IPS-18c (cell line): ENCODE measurements around the gene PLXDC2.

ENCODE experiments used
- H3K4me3 ChIP-seq: 2 replicates; pipeline ENCODE4 v1.7.0; 2013; ENCODE audit warnings: low read depth, mild to moderate bottlenecking, low read length, moderate library complexity; ENCODE audit not compliant: insufficient read depth
- H3K9me3 ChIP-seq: one replicate; pipeline ENCODE4 v1.6.1; 2013; ENCODE audit warnings: mild to moderate bottlenecking, low read length, moderate library complexity; ENCODE audit not compliant: control insufficient read depth, insufficient read depth

PLXDC2 gene

DNA sequence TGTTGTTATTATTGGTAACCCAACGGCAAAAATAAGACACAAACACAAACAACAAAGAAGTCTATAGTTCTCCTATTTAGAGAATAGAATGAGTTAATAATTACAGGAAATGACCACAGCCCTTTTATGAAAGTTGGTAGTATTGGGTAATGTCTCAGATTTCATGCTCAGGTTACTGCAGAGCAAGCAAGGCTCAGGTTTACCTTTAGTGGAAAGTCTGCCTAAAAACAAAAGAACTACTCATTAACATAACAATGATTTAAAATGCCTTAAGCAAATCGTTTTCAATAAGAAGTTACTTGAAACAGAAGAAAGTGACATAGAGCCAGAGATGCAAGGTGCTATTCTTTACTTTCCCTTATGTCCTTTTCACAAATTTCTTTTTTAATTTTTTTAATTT lies 441.2 kb downstream of the PLXDC2 start:
- no peak overlapping the region for H3K4me3 ChIP-seq
- H3K9me3 ChIP-seq, result no peaks in the 10 kb centered on the region

DNA sequence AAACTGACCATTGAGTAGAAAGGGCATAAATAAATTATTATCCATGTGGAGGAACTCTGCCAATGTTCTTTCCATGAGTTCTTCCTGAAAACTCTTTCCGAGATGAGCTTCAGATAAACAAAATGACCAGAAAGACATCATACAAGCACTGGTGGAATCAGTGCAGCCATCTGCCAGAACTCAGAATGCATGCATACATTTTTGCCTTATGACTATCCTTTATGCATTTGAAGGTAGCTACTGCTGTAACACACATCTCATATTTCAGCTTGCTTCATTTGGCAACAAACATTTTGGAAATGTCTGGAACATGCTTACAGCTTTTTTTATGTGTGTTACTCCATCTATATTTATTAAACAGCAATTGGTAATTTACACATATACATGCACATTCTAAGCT lies 448.9 kb downstream of the PLXDC2 start:
- no peak overlapping the region for H3K4me3 ChIP-seq

DNA sequence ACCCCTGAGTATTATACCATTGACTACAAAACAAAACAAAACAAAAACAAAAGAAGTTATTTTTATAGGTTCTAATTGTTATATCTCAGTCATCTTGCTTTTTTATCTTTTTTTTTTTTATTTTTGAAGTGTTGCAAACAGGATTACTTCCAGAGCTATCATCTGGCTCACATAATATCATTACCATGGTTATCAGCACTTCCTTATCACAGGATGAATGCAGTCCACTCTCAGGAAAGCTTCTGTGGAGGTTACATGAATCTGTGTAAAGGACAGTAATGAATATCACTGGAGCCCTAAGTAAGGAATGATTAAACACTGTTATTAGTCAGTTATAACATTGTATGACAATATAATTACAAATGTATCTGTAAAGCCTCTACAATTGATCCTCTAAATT lies 451.5 kb downstream of the PLXDC2 start:
- Histone ChIP-seq H3K4me3 (no peak overlapping the region), H3K9me3 (no peaks in the 10 kb centered on the region)

More for the DNA sequence above, 448.9 kb downstream of the PLXDC2 start:
- no peaks in the 10 kb centered on the region for H3K9me3 ChIP-seq

DNA sequence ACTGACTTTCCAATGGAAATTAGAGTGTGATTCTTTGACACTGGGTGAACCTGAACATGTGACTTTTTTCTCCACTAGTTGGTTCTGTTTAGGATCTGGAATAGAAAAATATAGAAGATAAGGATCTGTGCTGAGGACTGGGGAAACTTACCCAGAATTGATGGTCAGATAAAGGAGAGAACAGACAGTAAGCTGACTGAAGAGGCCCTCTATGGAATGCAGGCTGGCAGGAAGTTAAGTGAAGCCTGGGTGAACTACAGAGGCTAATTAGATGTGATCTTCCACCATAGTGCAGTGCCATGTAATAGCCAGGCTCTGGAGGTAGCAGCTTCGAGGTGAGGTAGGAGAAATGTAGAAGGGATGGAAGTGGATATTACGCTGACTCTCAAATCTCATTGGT lies 455.3 kb downstream of the PLXDC2 start:
- Histone ChIP-seq H3K4me3 (no peak overlapping the region), H3K9me3 (no peaks in the 10 kb centered on the region)

DNA sequence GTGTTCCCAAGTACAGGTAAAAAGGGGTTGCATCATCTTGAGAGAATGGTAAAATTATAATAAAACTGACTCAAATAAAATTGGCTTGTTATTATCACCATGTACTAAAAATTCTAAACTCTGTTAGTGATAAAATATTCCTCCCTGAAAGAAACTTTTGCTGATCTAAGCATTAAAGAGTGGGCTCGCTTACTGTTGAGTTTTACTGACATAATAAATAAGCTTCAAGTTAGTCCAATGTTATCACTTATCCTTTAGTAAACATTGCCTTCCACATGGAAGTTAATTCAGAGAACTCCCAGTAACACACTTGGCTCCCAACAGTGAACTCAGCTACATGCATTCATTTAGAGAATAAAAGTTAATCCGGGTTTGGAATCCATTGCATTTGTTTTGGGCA lies 456.4 kb downstream of the PLXDC2 start:
- no peak overlapping the region for H3K4me3 ChIP-seq
- H3K9me3 ChIP-seq, result no peaks in the 10 kb centered on the region

DNA sequence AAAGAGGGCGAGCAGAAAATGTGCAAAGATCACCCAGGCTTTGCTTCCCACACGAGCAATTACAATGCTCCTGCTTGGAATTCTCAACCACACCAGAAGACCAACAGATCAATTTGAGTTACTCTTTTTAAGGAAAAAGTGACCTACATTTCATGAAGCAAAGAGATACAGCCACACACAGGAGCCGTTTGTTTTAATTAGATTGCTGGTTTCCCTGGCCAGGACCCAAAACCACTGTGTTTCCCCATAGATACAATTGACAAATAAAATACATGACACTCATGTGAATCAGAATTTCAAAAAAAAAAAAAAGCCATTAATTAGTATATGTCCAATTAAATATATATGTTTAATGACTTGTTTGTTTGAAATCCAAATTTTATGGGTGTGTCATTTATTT lies 458.3 kb downstream of the PLXDC2 start:
- Histone ChIP-seq H3K9me3 (no peaks in the 10 kb centered on the region), H3K4me3 (no peak overlapping the region)

DNA sequence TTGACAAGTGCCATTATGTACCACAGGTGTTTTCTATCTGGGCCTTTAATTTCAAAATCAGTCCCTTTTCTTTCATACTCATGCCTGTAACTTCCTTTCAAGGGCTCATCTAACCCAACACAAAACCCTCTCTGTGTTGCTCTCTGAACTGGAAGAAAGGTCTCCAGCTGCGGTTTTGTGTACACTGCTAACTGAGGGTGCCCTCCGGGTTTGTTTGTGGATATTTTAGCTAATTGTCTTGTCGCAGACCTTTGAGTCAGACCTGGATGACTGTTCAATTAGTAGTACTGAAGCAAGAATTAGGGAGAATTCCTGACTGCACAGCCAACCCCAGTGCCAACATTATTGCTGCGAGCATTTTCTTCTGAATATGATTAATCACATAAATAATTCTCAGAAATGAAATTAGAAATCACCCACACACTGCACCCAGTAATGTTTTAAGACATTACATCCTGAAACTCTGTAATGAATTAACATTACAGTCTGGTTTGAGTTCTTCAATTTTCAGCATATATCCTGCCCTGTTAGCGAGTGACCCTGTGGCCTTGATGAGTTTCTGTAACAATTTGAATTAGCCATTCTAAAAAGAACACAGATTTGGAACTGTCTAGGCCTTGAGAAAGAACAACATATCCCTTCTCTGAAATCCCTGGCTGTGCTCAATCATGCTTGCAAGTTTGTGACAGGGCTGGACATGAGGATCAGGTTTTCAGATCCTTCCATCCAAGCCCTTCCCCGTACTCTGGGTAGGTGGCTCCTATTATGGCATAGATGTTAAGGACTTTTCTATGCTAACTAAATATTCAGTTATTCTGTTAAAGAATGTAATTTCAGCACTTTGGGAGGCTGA lies 460.1 kb downstream of the PLXDC2 start:
- no peaks in the 10 kb centered on the region for H3K9me3 ChIP-seq
- no peak overlapping the region for H3K4me3 ChIP-seq

DNA sequence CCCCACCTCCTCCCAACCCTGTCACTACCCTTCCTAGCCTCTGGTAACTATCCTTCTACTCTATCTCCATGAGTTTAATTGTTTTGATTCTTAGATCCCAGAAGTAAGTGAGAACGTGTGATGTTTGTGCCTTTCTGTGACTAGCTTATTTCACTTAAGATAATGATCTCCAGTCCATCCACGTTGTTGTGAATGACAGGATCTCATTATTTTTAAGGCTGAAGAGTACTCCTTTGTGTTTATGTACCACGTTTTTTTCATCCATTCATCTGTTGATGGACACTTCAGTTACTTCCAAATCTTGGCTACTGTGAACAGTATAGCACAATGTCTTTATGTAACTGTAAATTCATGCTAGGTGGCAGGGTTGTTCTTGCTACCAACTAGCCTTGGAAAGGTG lies 461.6 kb downstream of the PLXDC2 start:
- no peak overlapping the region for H3K4me3 ChIP-seq
- H3K9me3 ChIP-seq, result no peaks in the 10 kb centered on the region

DNA sequence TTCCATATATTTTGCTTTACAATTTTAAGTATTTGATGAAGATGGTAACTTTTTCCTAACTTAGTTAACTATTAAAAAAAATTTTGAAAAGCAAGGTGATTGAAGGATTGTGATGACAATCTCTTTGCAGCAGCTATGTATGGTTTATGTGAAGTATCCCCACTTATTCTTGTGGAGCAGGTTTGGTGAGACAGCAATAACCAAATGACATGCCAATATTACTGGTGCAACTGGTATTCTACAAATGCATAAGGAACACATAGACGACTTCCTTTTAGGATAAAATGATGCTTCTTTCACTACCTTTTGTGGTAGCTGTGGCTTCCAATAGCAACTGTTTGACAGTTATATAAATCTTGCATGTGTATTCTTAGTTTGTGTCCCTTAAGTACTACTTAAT lies 465.3 kb downstream of the PLXDC2 start:
- H3K9me3 ChIP-seq, result no peaks in the 10 kb centered on the region
- no peak overlapping the region for H3K4me3 ChIP-seq

DNA sequence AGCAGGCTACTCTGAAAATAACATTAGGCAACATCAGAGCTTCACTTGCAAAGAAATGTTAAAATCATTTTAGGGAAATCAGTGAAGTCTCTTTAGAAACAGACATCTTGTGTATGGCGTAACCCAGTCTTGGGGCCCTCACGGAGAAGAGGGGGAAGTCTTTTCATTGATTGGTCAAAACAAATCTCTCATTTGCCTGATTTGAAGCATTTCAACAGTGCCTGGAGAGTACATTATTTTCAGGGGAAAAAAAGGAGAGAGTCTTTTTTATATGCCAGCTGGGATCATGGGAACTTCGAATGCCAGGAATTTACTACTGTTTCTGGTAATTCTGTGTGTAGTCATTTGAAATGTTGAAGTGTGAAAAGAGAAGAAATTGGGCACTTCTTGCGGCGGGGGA lies 471.4 kb downstream of the PLXDC2 start:
- Histone ChIP-seq H3K4me3 (no peak overlapping the region), H3K9me3 (no peaks in the 10 kb centered on the region)

DNA sequence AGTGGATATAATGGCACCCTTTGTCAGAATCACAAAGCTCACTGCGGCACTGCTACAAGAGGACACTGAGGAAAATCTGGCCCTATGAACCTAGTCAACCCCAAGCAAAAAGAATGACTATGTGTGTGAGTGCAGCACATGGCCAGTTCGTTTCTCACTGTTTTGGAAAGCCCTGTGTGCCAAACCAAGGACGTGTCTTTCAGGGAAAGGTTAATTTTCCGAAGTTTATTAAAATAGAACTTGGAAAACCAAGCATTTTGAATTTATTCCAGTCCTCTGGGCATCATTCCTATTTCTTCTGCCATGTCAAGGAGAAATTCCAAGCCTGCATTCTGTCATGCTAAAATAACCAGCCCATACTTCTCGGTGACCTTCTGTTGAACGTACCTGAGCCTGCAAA lies 471.8 kb downstream of the PLXDC2 start:
- Histone ChIP-seq H3K9me3 (no peaks in the 10 kb centered on the region), H3K4me3 (no peak overlapping the region)

DNA sequence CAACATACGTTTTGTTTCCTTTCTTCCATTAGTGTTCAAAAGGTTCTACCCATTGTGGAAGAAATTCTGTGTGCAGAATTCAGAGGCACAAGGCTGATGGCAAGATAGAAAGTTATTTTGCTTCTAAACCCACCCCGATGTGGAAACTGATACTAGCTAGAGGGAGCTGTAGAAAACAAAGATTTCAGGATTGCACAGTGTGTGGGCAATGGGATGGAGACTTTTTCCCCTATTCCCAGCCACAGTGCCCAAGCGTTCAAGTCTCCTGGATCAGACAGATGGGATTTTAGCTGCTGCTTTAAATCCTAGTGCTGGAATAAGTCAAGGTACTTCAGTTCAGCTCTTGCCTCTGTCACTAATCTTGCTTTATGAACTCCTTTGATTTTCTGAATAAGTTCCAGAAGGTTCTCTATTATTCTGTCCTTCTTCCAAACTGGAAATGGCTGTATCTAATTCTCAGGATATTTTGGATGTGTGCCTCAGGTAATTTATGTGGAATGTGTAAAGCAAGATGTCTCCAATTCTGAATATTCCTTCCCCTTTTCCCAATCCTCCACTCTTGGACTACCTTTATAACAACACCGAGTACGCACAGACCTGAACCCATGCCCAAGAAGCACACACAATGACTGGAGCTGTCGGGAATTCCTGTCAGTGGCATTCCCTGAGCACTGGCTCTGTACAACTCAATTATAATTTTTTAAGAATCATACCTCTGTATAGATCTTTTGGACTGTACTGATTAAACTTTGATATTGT lies 473.0 kb downstream of the PLXDC2 start:
- Histone ChIP-seq H3K4me3 (no peak overlapping the region), H3K9me3 (no peaks in the 10 kb centered on the region)

DNA sequence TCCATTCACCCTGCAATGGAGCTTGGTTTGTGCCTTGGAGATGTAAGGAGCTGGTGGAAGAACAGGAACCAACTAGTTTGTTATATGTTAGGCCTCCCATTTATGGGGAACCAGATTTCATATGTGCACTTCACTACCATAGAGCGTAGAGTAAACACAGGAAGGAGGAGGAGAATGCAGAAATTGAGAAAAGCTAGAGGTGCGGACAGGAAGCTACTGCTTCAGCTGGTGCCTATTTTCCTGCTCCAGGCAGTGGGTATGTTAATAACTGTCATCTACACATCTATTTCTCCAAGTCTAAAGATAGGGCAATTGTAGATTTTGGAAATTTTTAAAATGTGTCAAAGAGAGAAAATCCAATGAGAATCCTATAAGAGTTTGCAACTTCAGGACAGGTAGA lies 482.2 kb downstream of the PLXDC2 start:
- Histone ChIP-seq H3K9me3 (peaks cover 2% of the 10 kb centered on the region), H3K4me3 (no peak overlapping the region)

DNA sequence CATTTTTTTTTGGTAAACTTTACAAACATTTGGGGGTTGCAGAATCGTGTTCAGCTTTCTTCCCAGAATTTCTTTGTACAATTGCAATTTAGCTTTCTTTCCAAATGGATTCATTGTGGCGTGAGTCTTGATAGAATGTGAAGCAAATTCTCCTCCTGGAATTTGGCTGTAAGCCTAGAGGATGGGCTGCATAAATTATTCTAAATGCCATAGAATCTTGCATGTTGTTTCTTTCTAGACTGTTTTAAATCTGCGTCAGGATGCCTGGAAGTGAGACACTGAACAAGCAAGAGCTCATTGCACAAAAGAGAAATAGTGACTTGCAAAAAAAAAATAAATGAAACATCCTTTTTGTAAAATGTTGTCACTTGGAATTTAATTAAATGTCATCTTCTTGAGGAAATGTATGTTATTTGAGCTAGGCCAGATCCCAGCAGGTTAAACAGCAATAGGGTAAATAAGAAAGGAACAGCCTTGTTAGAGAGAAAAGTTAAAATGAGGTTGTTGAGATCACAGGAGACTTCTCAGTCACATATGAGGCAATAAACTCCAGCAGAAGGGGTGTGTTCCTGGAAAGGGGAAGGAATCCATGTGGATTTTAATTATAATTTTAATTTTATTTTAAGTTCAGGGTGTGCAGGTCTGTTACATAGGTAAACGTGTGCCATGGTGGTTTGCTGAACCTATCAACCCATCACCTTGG lies 483.0 kb downstream of the PLXDC2 start:
- H3K4me3 ChIP-seq, result no peak overlapping the region
- H3K9me3 ChIP-seq, result peaks cover 2% of the 10 kb centered on the region

DNA sequence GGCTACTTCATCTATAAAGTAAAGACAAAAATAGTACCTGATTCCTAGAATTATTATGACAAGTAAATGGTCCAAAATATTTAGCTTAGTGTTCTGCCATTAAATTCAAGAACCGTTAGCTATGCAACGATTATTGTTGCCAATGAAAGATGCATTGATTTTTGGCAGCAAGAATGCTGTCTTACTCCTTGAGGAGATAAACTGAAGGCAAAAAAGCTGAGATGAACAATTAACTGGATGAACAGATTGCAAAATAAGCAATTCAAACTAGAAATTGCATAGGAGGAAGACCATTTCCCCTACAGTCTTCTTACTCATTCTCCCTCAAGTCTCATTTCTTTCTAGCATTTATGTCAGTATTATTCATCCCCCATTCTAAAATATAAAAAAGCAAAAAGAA lies 484.5 kb downstream of the PLXDC2 start:
- peaks cover 2% of the 10 kb centered on the region for H3K9me3 ChIP-seq
- H3K4me3 ChIP-seq, result no peak overlapping the region

DNA sequence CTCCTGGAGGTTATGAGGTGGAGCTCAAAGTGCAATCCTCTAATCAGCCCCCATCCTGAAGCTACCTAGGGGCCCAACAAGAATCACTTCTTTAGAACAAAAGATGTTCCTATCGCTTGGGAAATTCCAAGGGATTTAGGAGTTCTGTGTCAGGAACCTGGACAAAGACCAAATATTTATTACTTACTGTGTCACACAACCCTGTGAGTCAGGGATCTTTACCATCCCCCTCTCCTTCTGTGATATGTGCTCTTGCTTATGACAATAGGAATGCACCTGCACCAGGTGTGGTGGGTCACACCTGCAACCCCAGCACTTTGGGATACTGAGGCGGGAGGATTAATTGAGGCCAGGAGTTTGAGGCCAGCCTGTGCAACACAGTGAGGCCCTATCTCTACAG lies 485.8 kb downstream of the PLXDC2 start:
- Histone ChIP-seq H3K4me3 (no peak overlapping the region), H3K9me3 (peaks cover 2% of the 10 kb centered on the region)

DNA sequence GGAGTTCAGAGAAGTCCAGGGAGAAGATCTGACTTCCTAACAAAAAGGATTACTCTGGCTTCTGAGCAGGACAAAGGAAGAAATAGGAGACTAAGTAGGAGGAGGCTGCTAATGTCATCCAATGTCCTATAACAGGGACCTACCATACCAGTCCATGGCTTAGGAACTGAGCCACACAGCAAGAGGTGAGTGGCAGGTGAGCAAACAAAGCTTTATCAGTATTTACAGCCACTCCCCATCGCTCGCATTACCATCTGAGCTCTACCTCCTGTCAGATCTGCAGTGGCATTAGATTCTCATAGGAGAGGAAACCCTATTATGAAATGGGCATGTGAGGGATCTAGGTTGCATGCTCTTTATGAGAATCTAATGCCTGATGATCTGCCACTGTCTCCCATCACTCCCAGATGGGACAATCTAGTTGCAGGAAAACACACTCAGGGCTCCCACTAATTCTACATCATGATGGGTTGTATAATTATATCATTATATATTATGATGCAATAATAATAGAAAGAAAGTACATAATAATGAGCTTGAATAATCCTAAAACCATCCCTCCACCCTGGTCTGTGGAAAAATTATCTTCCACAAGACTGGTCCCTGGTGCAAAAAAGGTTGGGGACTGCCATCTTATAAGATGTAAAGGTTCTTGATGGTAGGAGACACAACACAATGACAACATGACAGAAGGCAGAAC lies 487.4 kb downstream of the PLXDC2 start:
- Histone ChIP-seq H3K4me3 (no peak overlapping the region), H3K9me3 (no peaks in the 10 kb centered on the region)
